NB4 (cell line): ENCODE data around the gene EIF3A.

Experiments used
- DNase-seq: peaks from one replicate; pipeline ENCODE4 v3.0.0; 2010; ENCODE audit warnings: low read depth
- H3K4me3 ChIP-seq: one replicate; pipeline ENCODE4 v1.5.1; 2011; ENCODE audit warnings: mild to moderate bottlenecking, low read depth, low read length, moderate library complexity
- MYC ChIP-seq: IDR thresholded peaks from 2 replicates; pipeline ENCODE4 v1.6.1; 2011; ENCODE audit warnings: low read depth, low read length
- POLR2A ChIP-seq: IDR thresholded peaks from 2 replicates; pipeline ENCODE4 v1.6.1; 2011; ENCODE audit warnings: mild to moderate bottlenecking; ENCODE audit not compliant: insufficient read length; ENCODE audit errors: extremely low read depth
- TF ChIP-seq, protein P1 (sequence below): IDR thresholded peaks from 2 replicates; pipeline ENCODE4 v1.6.1; 2011; ENCODE audit warnings: low read depth, low read length
- TF ChIP-seq, protein P2 (sequence below): IDR thresholded peaks from one replicate; pipeline ENCODE4 v1.5.1; 2012; ENCODE audit warnings: low read depth, low read length

Gene EIF3A

DNA sequence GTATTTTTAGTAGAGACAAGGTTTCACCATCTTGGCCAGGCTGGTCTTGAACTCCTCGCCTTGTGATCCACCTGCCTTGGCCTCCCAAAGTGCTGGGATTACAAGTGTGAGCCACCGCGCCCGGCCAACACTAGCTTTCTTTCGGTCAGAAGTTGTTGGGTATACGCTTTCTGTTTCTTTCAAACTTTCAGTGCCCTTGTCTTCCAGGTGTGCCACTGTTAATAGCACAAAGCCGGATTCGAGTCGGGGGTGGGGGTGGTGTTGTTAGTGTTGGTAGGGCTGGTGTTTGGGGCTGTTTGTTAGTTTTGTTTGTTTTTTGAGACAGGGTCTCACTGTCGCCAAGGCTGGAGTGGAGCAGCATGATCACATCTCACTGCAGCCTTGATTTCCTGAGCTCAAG is 84.9 kb downstream of the EIF3A start:
- TF ChIP-seq, protein P1, sequence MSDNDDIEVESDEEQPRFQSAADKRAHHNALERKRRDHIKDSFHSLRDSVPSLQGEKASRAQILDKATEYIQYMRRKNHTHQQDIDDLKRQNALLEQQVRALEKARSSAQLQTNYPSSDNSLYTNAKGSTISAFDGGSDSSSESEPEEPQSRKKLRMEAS: no peak
- TF ChIP-seq POLR2A (no peak), MYC (no peak)
- TF ChIP-seq, protein P2, sequence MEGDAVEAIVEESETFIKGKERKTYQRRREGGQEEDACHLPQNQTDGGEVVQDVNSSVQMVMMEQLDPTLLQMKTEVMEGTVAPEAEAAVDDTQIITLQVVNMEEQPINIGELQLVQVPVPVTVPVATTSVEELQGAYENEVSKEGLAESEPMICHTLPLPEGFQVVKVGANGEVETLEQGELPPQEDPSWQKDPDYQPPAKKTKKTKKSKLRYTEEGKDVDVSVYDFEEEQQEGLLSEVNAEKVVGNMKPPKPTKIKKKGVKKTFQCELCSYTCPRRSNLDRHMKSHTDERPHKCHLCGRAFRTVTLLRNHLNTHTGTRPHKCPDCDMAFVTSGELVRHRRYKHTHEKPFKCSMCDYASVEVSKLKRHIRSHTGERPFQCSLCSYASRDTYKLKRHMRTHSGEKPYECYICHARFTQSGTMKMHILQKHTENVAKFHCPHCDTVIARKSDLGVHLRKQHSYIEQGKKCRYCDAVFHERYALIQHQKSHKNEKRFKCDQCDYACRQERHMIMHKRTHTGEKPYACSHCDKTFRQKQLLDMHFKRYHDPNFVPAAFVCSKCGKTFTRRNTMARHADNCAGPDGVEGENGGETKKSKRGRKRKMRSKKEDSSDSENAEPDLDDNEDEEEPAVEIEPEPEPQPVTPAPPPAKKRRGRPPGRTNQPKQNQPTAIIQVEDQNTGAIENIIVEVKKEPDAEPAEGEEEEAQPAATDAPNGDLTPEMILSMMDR: no peak
- DNase-seq: no peak

DNA sequence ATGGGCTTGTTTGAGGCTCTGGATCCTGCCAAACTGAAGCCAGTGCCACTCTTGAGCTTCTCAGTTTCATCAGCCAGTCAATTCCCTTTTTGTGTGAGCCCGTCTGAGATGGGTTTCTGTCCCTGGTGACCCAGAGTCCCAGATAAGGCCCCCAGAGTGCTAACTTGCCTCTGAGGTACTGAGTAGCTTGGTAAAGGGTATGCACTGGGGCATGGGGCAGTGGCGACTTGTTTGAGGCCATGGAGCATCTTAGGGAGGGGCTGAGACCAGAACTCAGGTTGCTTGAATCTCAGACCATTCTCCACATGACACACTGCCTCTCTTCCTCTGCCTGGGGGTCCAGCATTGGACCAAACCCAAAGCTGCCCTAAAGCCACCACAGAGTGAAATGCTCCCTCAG is 86.3 kb downstream of the EIF3A start:
- TF ChIP-seq, protein P2: no peak
- TF ChIP-seq POLR2A (no peak), MYC (no peak)
- TF ChIP-seq, protein P1: no peak
- no peak overlapping the region for H3K4me3 ChIP-seq
- no peak for DNase-seq

More for the DNA sequence above, 84.9 kb downstream of the EIF3A start:
- no peak overlapping the region for H3K4me3 ChIP-seq

DNA sequence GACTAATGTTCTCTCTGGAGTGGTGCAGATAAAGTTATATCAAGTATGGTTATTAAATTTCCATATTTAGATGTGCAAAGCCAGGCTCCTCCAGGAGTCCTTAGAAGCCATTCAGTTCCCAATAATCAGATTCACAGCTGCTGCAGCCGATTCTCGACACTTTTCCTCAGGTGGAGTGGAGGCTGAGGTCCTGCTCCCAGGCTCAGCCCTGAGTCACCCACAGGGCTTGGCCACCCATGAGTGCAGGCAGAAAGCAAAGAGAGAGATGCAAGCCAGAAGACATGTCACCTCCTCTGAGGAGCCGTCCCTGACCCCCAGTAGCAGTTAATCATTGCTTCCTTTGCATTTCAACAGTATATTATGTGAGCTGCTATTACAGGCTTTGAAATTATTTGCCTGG is 87.4 kb downstream of the EIF3A start:
- H3K4me3 ChIP-seq: no peak overlapping the region
- DNase-seq: no peak
- TF ChIP-seq POLR2A: no peak
- TF ChIP-seq, protein P1: no peak
- TF ChIP-seq MYC: no peak
- TF ChIP-seq, protein P2: no peak

DNA sequence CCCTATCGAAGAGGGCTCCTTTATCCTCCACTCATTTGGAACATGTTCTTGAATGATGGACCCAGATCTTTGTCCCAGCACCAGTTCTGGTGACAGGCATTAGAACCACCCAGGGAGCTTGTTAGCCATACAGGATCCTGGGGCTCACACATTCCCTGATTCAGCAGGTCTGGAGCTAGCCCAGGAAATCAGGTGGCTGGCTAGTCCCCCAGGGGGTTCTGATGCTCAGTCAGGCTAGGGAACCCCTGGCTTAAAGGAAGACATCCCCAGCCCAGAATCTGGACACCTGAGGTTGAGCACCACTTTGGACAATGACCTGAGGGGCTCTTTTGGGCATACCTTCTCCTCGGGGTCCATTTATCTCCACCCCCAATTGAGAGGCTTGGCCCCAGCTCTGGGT is 88.1 kb downstream of the EIF3A start:
- TF ChIP-seq, protein P2: no peak
- TF ChIP-seq POLR2A (no peak), MYC (no peak)
- TF ChIP-seq, protein P1: no peak
- DNase-seq: no peak
- H3K4me3 ChIP-seq: no peak overlapping the region

DNA sequence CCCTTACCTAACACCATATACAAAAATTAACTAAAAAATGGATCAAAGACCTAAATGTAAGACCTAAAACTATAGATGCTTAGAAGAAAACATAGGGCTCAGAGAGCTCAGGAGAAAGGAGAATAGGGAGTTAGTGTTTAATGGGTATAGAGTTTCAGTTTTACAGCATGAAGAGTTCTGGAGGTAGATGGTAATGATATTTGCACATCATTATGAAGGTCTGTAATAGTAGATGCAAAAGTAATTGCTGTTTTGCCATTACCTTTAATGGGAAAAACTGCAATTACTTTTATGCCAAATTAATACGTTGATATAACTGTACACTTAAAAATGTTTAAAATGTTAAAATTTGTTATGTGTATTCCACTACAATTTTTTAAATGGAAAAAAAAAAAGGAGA is 90.3 kb downstream of the EIF3A start:
- DNase-seq: no peak
- no peak for TF ChIP-seq MYC
- TF ChIP-seq, protein P1: no peak
- TF ChIP-seq POLR2A: no peak
- TF ChIP-seq, protein P2: no peak
- H3K4me3 ChIP-seq: no peak overlapping the region
